ENCODE data around the gene MRAP2.

MRAP2 gene

DNA sequence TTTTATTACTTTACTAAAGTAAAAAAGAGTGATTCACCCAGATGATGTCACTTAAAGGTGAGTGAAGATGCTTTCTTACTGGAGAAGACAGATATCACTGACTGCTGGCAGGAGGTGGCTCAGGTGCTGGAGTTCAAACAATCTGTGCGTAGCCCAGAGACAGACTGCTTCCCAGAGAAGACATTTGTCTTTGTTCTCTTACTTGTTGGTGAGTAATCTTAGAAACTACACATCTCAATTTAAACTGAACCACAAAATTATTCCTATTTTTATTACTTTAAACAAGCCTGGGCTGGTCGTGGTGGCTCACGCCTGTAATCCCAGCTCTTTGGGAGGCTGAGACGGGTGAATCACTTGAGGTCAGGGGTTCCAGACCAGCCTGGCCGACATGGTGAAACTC lies 101.7 kb downstream of the MRAP2 start:
- no peak for DNase-seq (ENCODE audit: low spot score)

DNA sequence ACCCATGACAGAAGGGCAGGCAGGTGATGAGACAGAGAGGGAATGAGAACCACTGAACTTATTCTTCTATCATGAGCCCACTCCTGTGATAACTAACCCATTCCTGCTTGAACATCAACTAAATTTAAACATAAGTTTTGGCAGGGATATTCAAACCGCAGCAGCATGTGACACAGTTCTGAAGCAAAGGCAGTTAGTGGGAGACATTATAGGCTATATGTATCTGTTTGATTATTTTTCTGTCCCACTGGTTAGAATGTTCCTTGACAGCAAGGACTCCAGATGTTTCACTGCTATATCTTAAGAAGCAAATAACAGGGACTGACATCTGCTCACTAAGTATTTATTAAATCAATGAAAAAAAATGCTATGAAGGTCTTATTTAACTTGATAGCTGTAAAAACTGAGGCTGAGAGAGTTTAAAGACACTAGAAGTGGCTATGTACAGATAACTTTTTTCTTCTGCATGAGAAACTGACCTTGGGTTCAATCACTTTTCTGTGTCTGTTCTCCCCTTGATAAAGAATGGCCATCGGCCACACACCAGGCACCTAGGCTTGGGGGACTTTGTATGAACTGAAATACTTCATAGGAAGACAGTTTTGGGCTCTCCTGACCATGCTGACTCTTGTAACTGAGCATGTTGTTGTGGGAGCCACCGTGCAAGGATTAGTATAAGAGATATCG lies 102.9 kb downstream of the MRAP2 start:
- no peak for DNase-seq (ENCODE audit: low spot score)

DNA sequence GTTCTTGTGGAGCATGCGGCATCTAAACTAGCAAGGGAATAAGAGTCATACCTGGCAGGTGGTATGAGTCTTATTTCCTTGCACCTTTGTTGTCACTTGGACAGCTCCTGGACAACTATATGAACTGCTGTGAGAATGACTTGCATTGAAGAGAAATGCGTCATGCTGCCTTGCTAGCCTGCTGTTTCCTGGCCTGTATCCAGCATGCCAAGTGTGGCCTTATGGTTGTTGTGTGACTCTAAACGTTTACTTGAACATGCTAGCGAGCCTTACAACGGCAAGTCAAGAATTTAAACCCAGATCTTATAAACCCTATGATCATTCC lies 103.4 kb downstream of the MRAP2 start:
- DNase-seq (ENCODE audit: low spot score) = no peak

DNA sequence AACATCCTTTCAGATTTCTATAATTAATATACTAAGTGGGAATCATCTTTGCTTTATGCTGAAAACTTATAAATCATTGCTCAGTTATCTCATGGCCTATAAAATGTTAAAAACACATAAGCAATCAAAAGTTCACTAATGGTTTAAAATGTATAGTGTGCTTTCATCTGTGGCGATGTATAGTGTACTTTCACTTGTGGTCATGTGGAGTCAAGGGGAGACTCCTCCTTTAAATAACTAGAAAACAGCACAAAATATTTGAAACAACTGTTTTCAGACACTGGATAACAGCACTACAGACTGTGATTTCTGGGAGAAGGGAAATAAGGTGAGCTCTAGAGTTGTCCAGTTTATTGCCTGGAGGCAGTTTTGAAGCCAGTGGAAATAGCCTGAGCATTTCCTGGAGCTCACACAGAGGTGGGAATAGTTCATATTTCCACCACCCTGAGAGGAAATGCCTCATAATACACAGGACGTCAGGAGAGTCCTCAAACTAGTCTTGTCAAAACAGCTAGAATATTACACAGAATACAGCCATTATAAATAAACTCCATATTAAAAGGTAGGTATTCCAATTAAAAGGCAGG lies 104.5 kb downstream of the MRAP2 start:
- DNase-seq (ENCODE audit: low spot score) = no peak

DNA sequence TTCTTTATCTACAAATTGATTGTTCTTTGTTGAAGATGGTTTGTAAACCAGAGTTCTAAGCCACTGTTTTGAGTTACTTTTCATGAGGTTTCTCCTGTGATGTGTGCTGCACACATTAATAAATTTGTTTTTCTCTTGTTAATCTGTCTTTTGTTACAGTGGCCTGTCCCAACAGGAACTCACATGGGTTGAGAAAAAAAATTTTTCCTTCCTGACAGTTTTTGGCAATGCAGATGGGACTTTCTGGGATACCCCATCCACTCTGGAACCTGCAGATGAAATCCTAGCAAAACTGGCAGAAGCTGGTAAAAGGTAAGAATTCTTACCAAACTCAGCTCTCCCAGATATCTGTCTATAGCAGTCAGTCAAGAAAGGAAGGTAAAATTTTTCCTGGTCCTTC lies 105.7 kb downstream of the MRAP2 start:
- no peak for DNase-seq (ENCODE audit: low spot score)

All from ecto neural progenitor cell (in vitro differentiated cells).